PC-3 (cell line): Measurements from ENCODE around the gene EIF4E. TPM values are rescaled to one million over a fixed set of nuclear protein-coding genes. Genes with fewer than 3 reads are reported as not detected.
"Not testable (repeated sequence)": the region's sequence is repeated elsewhere in the genome, so short reads cannot be mapped to it uniquely, and the experiment has no call there.

Source experiments
- ATAC-seq: fragments of 200-7000 bp; cut with Tn5 transposase; 2 replicates; pipeline ENCODE4 v1.9.1; 2020; ENCODE audit warnings: mild to moderate bottlenecking, moderate library complexity
- BruUV-seq: library from RNA; stranded (reverse); fragments of 400-500 nt; replicated peaks from 2 replicates; lab custom pipeline; 2021; lab: Mats Ljungman, UMichigan
- CTCF ChIA-PET: fragments of 300-600 bp; sonication (Branson Sonifier 250); formaldehyde crosslinking; loops from one replicate; lab custom pipeline; 2022; ENCODE audit warnings: antibody characterized with exemption; lab: Charles Lee
- POLR2A ChIA-PET: fragments of 300-600 bp; sonication (Branson Sonifier 250); formaldehyde crosslinking; loops from one replicate; lab custom pipeline; 2022; ENCODE audit warnings: antibody characterized with exemption; ENCODE audit not compliant: unreplicated experiment; lab: Charles Lee
- DNase-seq: peaks from one replicate; pipeline ENCODE4 v3.0.0-alpha.2; 2015
- H2AFZ ChIP-seq: fragments of 300-600 bp; sonication (generic); 2 replicates; pipeline ENCODE4 v1.6.0; 2016; ENCODE audit warnings: antibody characterized with exemption, low read length
- H3F3A ChIP-seq: fragments of 300-600 bp; sonication (generic); one replicate; pipeline ENCODE4 v1.6.0; 2017; ENCODE audit warnings: antibody characterized with exemption, low read length, control low read depth, mild to moderate bottlenecking; ENCODE audit not compliant: unreplicated experiment
- H3K27ac ChIP-seq: fragments of 300-600 bp; sonication (generic); 2 replicates; pipeline ENCODE4 v1.5.1; 2016; ENCODE audit warnings: mild to moderate bottlenecking, low read length
- H3K27me3 ChIP-seq: fragments of 300-600 bp; sonication (generic); 2 replicates; pipeline ENCODE4 v1.6.1; 2016; ENCODE audit warnings: low read length, mixed read lengths
- H3K36me3 ChIP-seq: fragments of 300-600 bp; sonication (generic); 2 replicates; pipeline ENCODE4 v1.6.1; 2016; ENCODE audit warnings: low read depth, mixed run types, low read length, mixed read lengths
- H3K4me1 ChIP-seq: fragments of 300-600 bp; sonication (generic); 2 replicates; pipeline ENCODE4 v1.5.1; 2016; ENCODE audit warnings: low read length; ENCODE audit not compliant: insufficient read depth
- H3K4me2 ChIP-seq: fragments of 300-600 bp; sonication (generic); 2 replicates; pipeline ENCODE4 v1.6.0; 2016; ENCODE audit warnings: low read length
- H3K4me3 ChIP-seq: fragments of 300-600 bp; sonication (generic); 2 replicates; pipeline ENCODE4 v1.5.1; 2016; ENCODE audit warnings: mild to moderate bottlenecking, low read length, mixed read lengths
- H3K79me2 ChIP-seq: fragments of 300-600 bp; sonication (generic); 2 replicates; pipeline ENCODE4 v1.6.1; 2017; ENCODE audit warnings: low read length, mixed read lengths
- H3K9ac ChIP-seq: fragments of 300-600 bp; sonication (generic); 2 replicates; pipeline ENCODE4 v1.6.0; 2016; ENCODE audit warnings: mild to moderate bottlenecking, low read length
- H3K9me2 ChIP-seq: fragments of 300-600 bp; sonication (generic); replicated peaks from 2 replicates; pipeline ENCODE4 v1.6.1; 2016; ENCODE audit warnings: mixed run types, low read length, mixed read lengths
- H3K9me3 ChIP-seq: fragments of 300-600 bp; sonication (generic); 2 replicates; pipeline ENCODE4 v1.6.1; 2016; ENCODE audit warnings: low read length, mixed read lengths
- H4K20me1 ChIP-seq: fragments of 300-600 bp; sonication (generic); 2 replicates; pipeline ENCODE4 v1.6.1; 2016; ENCODE audit warnings: low read length, mixed read lengths
- EZH2 ChIP-seq: fragments of 300-600 bp; sonication (generic); IDR thresholded peaks from one replicate; pipeline ENCODE4 v1.6.1; 2017; ENCODE audit warnings: antibody characterized with exemption, mild to moderate bottlenecking, low read length; ENCODE audit not compliant: unreplicated experiment
- EZH2phosphoT487 ChIP-seq: fragments of 300-600 bp; sonication (generic); IDR thresholded peaks from 2 replicates; pipeline ENCODE4 v1.6.1; 2018; ENCODE audit warnings: mild to moderate bottlenecking, antibody characterized with exemption, low read length, borderline replicate concordance
- intact Hi-C: fragments of 100-400 bp; cut with micrococcal nuclease; formaldehyde crosslinking; loops from 2 replicates; pipeline ENCODE4 v1.9.0; 2023
- total RNA-seq: library from RNA; depleted of rRNA; stranded (reverse); fragments of >200 nt; gene quantifications from 2 replicates; pipeline ENCODE4 v1.2.3, GENCODE V29; 2014
- TF ChIP-seq, protein P1 (sequence below): fragments of 300-600 bp; sonication (generic); conservative IDR thresholded peaks from 2 replicates; pipeline ENCODE4 v1.5.1; 2017; ENCODE audit warnings: antibody characterized with exemption, low read depth, mild to moderate bottlenecking, low read length

The EIF4E gene
- total RNA-seq, 1 experiment from 2014 or later = 134 TPM

DNA sequence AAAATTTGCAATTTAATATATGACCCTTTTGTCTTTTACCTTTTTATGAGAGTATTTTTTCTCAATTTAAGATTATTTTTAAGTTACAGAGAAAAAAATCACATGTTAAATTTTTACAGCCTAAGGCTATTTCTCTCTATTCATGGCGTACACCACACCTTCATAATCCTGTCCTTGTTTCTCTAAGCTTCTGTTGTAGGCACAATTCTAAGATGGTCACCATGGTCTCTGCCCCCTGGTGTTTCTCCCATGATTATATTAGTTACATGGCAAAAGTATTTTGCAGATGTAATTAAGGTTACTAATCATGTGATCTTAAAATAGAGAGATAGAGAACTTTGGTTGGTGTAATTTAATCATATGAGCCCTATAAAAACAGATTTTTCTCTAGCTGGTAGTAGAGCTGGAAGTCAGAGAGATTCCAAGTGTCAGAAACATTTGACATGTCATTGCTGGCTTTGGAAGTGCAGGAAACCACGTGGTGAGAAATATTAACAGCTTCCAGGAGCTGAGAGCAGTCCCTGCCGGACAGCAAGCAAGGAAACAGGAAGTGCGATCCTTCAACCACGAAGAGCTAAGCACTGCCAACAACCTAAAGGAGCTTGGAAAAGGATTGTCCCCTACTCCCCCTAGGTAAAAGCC is 89.8 kb downstream of the EIF4E start:
- Histone ChIP-seq H3K4me2 (no peak overlapping the region), H3K79me2 (no peaks in the 10 kb centered on the region), H2AFZ (0 out of 2 replicates have a peak overlapping the region, but pooled peaks have one; percentile 22), H3K9me2 (no peaks in the 10 kb centered on the region), H3K27ac (no peak overlapping the region), H3K27me3 (no peaks in the 10 kb centered on the region), H3K9me3 (no peaks in the 10 kb centered on the region), H3K9ac (no peak overlapping the region), H3K4me1 (no peaks in the 10 kb centered on the region), H4K20me1 (no peaks in the 10 kb centered on the region), H3F3A (no peaks in the 10 kb centered on the region), H3K36me3 (no peaks in the 10 kb centered on the region), H3K4me3 (no peak overlapping the region)
- intact Hi-C loops = no loop called here
- ATAC-seq (peak; percentile 43; the same call in 1 of the 2 replicates), DNase-seq (peak; percentile 19)
- CTCF ChIA-PET = no interaction called here
- BruUV-seq = no TSS peak
- POLR2A ChIA-PET = no interaction called here
- no peak for TF ChIP-seq EZH2
- TF ChIP-seq EZH2phosphoT487 = no peak
- TF ChIP-seq, protein P1, sequence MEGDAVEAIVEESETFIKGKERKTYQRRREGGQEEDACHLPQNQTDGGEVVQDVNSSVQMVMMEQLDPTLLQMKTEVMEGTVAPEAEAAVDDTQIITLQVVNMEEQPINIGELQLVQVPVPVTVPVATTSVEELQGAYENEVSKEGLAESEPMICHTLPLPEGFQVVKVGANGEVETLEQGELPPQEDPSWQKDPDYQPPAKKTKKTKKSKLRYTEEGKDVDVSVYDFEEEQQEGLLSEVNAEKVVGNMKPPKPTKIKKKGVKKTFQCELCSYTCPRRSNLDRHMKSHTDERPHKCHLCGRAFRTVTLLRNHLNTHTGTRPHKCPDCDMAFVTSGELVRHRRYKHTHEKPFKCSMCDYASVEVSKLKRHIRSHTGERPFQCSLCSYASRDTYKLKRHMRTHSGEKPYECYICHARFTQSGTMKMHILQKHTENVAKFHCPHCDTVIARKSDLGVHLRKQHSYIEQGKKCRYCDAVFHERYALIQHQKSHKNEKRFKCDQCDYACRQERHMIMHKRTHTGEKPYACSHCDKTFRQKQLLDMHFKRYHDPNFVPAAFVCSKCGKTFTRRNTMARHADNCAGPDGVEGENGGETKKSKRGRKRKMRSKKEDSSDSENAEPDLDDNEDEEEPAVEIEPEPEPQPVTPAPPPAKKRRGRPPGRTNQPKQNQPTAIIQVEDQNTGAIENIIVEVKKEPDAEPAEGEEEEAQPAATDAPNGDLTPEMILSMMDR = no peak

DNA sequence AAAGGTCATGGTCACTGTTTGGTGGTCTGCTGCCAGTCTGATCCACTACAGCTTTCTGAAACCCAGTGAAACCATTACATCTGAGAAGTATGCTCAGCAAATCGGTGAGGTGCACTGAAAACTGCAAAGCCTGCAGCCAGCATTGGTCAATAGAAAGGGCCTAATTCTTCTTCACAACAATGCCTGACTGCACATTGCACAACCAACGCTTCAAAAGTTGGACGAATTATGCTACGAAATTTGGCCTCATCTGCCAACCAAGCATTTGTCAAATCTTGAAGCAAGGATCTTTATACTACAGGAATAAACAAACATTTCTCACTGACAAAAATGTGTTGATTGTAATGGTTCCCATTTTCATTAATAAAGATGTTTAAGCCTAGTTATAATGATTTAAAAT is 90.4 kb downstream of the EIF4E start:
- no peak for DNase-seq
- Histone ChIP-seq H3K9me3 (no peaks in the 10 kb centered on the region), H3K9ac (no peak overlapping the region), H3K4me3 (no peak overlapping the region), H3K79me2 (no peaks in the 10 kb centered on the region), H3K4me1 (no peaks in the 10 kb centered on the region), H3K27ac (no peak overlapping the region), H3K4me2 (no peak overlapping the region), H4K20me1 (no peaks in the 10 kb centered on the region), H3K27me3 (no peaks in the 10 kb centered on the region), H3K9me2 (no peaks in the 10 kb centered on the region), H3K36me3 (no peaks in the 10 kb centered on the region), H2AFZ (no peak overlapping the region), H3F3A (no peaks in the 10 kb centered on the region)
- ATAC-seq = no peak
- TF ChIP-seq, protein P1 = no peak
- TF ChIP-seq EZH2phosphoT487 = no peak
- ChIA-PET POLR2A (no interaction called here), CTCF (no interaction called here)
- no TSS peak for BruUV-seq
- intact Hi-C loops = no loop called here

DNA sequence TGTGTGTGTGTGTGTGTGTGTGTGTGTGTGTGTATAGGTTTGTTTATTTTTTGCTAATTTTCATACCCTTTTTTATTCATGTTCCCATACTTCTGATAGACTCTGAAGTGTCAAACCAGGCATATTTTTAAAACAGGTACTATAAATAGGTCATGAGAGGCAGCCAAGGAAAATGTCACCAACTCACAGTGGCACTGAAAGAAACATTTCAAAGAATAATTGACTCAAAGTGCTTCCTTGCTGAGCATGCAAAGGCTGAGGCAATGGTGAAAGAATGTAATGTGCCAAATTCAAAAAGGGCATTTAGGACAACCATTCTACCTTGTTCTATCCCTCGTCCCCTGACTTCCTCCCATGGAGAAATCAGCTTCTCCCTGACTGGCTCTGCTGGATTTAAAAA is 95.5 kb downstream of the EIF4E start:
- CTCF ChIA-PET = no interaction called here
- H3F3A ChIP-seq = no peaks in the 10 kb centered on the region
- no TSS peak for BruUV-seq
- H3K36me3 ChIP-seq = no peaks in the 10 kb centered on the region
- no peaks in the 10 kb centered on the region for H4K20me1 ChIP-seq
- POLR2A ChIA-PET = no interaction called here
- H3K4me2 ChIP-seq = no peak overlapping the region
- DNase-seq (no peak), ATAC-seq (no peak)
- no peak overlapping the region for H3K27ac ChIP-seq
- intact Hi-C loops = no loop called here
- H3K79me2 ChIP-seq = no peaks in the 10 kb centered on the region
- no peak overlapping the region for H2AFZ ChIP-seq
- TF ChIP-seq, protein P1 = no peak
- TF ChIP-seq EZH2 = no peak
- TF ChIP-seq EZH2phosphoT487 = no peak
- H3K4me3 ChIP-seq = no peak overlapping the region
- H3K27me3 ChIP-seq = no peaks in the 10 kb centered on the region
- H3K9me3 ChIP-seq = no peaks in the 10 kb centered on the region
- no peak overlapping the region for H3K9ac ChIP-seq
- H3K4me1 ChIP-seq = no peaks in the 10 kb centered on the region
- no peaks in the 10 kb centered on the region for H3K9me2 ChIP-seq

DNA sequence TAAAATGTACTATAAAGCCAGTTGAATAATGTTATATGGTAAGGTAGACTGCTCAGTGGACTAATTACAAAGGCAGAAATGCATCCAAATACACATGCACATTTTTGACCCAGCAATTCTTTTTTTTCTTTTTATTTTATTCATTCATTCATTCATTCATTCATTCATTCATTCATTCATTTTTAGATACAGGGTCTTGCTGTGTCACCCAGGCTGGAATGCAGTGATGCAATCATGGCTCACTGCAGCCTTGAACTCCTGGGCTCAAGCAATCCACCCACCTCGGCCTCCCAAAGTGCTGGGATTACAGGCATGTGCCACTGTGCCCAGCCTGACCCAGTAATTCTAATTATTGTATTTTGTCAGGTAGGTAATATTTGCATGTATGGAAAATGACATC is 97.9 kb downstream of the EIF4E start:
- not testable (repeated sequence) for H2AFZ ChIP-seq

More for the DNA sequence above, 97.9 kb downstream of the EIF4E start:
- H4K20me1 ChIP-seq, POLR2A ChIA-PET, H3K4me1 ChIP-seq, ATAC-seq, H3K4me3 ChIP-seq, H3K9me2 ChIP-seq, H3K4me2 ChIP-seq, H3F3A ChIP-seq, H3K9ac ChIP-seq, H3K79me2 ChIP-seq, DNase-seq, intact Hi-C loops, BruUV-seq, H3K36me3 ChIP-seq, CTCF ChIA-PET, H3K9me3 ChIP-seq, H3K27ac ChIP-seq, H3K27me3 ChIP-seq: not testable (repeated sequence)
